KBM-7 (cell line): ENCODE data around the gene SASS6.

Source experiments
- DNase-seq: peaks from one replicate; pipeline ENCODE4 v3.0.0-alpha.2; 2015
- in situ Hi-C: fragments of 300-500 bp; cut with MboI; formaldehyde crosslinking; loops from 2 replicates; pipeline ENCODE4 v1.14.3; 2020; ENCODE audit warnings: low sequenced_read_pairs, low pct_unique_long_range_greater_than_20kb, mixed read lengths

SASS6 gene

DNA sequence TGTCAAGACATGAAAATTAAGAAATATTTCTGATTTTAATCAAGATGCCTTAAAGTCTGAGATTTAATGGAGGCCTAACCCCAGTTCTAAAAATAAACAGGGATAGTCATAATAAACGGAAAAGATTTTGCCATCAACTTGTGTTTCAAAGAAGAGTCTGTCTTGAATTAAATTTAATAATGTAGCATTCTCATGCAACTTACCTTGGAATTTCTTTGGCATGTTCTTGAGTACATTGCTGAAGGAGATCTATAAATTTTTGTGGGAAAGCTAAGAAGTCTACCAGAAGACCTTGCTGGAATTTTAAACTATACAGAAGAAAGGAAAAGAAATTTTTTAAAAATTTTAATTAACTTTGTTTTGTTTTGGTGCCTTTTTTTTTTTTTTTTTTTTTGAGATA is 10.6 kb downstream of the SASS6 start:
- in situ Hi-C loops: no loop called here
- DNase-seq: no peak

DNA sequence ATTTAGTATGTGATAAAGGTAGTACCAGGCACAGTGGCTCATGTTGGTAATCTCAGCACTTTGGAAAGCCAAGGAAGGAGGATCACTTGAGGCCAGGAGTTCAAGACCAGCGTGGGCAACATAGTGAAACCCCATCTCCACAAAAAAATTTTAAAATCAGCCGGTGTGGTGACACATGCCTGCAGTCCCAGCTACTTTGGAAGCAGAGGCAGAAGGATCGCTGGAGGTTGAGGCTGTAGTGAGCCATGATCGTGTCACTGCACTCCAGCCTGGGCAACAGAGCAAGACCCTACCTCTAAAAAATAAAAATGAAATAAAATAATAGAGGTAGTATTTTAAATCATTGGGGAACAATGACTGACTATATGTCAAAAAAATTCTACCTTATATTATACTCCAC is 17.2 kb downstream of the SASS6 start:
- in situ Hi-C loops: no loop called here
- DNase-seq: no peak

DNA sequence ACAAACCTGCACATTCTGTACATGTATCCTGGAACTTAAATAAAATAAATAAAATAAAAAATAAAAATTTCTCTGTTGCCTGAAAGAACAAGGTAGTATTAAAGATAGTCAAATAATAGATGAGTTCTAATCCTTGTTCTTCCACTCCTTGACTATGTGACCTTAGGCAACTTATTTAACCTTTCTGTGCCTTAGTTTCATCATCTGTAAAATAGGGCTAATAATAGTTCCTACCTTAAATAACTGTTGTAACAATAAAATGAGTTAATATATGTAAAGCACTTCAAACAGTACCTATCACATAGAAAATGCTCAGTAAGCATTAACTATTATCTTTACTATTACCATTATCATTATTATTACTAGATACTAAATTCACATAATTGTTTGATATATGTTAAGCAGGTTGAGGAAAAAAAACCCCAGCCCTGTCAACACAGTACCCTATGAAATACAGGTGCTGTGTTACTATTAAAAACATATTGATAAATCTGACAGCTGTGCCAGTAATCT is 23.1 kb downstream of the SASS6 start:
- in situ Hi-C loops: no loop called here
- no peak for DNase-seq

DNA sequence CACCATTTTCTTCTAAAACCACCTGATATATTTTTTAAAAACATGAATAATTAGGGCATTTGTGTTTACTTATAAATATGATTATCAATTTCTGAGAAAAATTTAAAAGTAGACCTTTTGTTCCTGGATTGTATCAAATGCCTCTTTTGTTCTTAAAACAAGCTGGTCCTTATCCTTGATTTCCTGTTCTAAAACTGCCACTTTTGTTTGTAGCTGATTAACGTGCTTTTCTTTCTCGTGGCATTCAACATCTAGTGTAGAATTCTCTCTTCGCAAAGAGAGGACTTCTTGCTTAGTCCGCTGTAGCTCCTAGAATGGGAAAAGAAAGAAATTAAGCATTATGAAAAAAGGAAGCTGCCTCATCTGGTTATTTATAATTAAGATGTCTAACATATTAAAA is 25.0 kb downstream of the SASS6 start:
- in situ Hi-C loops: no loop called here
- DNase-seq: no peak

DNA sequence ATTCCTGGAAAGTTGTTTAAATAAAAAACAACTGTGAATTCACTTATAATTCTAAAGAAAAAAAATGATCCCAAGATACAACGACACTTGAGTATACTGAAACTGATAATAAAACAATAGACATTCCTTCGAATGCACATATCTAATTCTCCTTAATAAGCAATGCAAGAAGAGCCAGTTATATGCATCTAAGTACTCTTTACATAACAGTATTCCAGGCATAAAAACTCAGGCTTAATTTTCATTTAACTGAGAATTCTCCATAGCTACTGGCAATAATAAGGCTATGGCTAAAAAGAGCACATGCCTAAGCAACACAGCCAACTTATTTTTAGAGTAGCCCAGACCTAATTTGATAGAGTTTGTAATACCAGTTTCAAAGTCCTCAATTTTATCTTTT is 31.2 kb downstream of the SASS6 start:
- in situ Hi-C loops: no loop called here

DNA sequence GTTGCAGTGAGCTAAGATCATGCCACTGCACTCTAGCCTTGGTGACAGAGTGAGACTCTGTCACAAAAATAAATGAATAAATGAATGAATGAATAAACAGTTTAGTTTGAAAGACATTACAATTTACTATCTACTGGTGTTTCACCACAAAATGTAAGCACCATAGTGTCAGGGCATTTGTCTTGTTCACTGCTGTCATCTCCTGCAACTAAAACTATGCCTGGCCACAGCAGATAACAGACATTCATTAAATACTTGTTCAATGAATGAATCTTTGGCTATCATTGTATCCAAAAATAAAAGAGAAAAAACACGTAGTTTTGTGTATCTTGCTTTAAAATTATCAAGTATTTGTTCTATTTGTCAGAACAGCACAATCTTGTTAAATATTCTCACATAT is 32.5 kb downstream of the SASS6 start:
- DNase-seq: no peak
- in situ Hi-C loops: no loop called here

More for the DNA sequence above, 31.2 kb downstream of the SASS6 start:
- DNase-seq: no peak

DNA sequence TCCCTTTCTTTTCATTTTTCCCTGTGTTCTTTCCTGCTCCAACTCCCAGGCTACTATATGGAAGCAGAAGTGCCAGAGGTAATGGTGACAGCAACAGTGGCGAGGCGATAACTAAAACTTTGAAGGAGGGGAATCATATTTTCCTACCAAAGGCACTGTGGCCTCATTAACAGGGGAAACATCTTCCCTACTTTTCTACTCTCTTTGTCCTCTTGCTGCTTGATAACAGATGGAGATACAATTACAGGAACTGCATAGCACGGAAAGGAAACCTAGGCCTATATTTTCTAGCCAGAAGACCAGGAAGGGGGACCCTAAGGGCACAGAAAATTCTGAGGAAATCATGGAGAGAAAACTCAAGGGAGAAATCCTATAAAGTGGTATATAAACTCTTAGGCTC is 42.3 kb downstream of the SASS6 start:
- in situ Hi-C loops: no loop called here
- no peak for DNase-seq

DNA sequence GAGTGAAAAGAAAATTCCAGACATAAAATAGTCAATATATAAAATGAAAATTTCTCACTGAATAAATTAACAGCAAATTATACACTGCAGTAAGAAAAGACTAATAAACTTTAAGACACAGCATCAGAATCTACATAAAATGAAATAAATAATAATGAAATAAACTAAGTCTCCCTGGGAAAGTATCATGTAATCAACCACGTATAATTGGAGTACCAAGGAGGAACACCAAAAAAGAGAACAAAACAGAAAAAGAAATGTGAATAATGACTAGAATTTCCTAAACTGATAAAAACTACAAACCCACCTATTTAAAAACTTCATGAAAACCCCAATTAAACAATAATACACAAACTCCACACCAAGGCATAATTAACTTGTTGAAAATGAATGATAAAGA is 43.6 kb downstream of the SASS6 start:
- in situ Hi-C loops: no loop called here
- no peak for DNase-seq

DNA sequence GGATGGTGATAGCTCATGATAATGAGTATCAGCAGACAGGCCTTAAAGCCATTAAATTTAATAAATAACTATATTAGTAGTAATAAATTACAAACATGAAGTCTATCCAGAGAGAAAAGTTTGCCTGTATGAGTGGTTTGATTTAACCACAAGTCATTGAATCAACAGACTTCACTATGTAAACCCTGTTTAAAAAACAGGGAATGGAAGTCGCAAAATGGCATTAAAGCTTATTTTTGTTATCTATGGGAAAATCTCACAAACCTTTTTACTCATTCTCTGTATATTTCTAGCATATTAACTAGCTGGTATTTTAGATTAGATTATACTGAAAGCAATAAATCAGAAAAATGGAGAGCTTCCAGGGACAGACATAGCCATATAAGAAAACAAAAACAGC is 45.3 kb downstream of the SASS6 start:
- in situ Hi-C loops: no loop called here
- DNase-seq: no peak

DNA sequence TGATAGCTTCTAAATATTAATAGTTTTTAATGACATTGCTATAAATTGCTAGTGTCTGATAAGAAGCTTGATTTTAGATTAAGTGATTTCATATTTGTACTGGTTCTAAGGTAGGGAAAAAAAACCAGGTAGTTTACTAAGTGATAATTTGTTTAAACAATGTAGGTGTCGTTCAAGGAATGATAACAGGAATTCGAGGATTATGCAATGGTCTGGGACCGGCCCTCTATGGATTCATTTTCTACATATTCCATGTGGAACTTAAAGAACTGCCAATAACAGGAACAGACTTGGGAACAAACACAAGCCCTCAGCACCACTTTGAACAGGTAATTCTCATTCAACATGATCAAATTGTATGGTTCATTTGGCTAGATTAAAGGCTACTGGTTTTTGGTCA is 52.4 kb downstream of the SASS6 start:
- no peak for DNase-seq
- in situ Hi-C loops: no loop called here

DNA sequence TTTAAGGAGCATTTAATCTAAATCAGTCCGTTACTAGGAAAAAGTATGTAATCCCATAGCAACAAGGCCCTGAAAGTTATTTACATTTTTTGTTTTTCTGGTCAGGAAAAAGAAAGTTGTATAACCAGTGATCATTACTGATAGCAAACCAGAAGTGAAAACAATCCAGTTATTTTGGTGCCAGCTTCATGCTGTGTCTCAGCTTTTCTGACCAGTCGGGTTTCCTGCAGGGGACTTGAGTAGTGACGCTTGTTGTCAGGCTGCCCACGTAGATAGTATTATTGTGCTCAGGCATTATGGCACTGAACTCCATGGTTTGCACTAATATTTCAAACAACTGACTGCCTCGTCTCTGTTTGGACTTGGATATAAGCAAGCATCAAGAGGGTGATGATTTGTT is 55.2 kb downstream of the SASS6 start:
- in situ Hi-C loops: no loop called here
- DNase-seq: no peak

DNA sequence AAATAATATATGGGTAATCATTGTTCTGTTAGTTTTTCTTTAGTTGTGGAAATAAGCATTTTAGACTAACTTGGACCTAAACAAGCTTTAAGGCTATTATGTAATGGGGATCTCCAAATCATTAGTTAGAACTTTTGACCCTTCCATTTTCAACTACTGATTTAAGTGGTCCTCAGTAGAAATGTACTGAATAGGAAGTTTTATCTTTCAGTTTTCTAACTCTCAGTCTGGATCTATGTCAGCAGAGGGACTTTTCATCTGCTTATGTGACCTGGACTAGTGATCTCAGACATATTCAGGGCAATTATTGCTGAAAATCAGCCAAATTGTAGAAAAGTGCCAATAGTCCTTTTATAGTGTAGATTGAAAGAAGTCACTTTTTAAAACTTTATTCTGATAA is 56.0 kb downstream of the SASS6 start:
- in situ Hi-C loops: no loop called here
- no peak for DNase-seq

DNA sequence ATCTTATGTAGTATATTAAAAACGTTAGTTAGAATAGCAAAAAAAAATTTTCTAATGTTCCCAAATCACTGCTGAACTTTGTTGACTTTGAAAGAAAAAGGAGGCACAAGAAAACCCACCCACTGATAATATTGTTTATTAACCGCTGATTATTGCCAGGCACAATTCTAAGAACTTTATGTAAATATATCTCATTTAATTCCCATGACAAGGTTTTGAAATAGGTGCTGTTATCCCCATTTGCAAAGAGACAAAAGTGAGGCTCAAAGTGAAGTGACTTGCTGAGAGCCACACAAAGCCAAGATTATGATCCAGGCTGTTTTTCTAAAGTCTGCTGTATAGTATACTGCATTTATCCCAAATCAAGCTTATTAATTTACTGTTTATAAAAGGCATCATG is 56.4 kb downstream of the SASS6 start:
- DNase-seq: no peak
- in situ Hi-C loops: no loop called here

DNA sequence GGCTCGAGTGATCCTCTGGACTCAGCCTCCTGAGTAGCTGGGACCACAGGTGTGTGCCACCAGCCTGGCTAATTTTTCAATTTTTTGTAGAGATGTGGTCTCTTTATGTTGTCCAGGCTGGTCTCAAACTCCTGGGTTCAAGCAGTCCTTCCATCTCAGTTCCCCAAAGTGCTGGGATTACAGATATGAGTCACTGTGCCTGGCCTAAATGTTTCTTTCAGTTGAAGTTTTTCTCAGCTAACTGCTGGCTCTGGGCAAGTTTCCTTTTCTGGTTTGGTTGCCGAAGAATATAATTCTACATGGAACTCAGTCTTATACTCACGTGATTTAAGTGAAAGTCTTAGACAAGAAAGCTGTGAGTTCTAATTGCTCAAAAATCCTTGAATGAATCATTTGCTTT is 57.0 kb downstream of the SASS6 start:
- in situ Hi-C loops: no loop called here
- no peak for DNase-seq

DNA sequence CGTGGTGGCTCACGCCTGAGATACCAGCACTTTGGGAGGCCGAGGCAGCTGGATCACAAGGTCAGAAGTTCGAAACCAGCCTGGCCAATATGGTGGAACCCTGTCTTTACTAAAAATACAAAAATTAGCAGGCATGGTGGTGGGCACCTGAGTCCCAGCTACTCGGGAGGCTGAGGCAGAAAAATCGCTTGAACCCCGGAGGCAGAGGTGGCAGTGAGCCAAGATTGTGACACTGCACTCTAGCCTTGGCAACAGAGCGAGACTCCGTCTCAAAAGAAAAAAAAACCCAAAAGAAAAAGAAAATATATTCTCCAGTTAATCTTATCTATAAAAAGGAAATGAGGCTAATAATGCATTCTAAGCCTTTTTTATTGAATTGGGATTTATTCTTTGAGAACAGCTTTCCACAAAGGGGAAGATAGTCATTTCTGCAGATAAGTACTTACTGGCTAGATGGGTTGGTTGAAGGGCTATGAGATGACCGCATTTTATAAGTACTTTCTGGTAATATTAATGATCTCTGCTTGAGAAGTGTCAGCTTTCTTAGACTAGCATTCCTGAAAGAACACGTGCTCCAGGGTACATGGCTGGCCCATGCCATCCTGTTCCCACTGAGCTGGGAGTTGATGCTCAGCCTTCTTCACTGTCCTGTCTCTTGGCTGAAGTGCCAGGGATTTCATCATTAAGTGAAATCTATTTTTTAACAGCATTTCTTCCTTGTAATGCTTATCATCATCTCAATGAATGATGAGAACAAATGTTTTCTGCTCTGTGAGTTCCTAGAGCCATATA is 57.9 kb downstream of the SASS6 start:
- in situ Hi-C loops: no loop called here
- DNase-seq: no peak

DNA sequence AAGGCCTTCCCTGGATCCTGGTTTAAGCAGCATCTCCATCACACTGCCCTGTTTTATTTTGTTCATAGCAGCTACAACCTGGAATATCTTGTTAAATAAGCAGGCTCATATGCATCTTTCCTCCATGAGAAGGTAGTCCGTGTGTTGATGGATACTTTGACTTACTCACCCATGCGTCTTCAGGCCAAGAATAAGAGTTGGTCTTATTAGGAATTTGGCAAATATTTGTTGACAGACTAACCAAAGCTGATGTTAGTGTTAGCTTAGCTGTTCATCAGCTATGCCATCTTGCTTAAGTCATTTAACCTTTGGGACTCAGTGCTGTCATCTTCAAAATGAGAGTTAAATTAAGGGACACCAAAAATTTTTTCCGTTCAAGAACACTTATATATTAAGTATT is 59.2 kb downstream of the SASS6 start:
- in situ Hi-C loops: no loop called here
- DNase-seq: no peak

DNA sequence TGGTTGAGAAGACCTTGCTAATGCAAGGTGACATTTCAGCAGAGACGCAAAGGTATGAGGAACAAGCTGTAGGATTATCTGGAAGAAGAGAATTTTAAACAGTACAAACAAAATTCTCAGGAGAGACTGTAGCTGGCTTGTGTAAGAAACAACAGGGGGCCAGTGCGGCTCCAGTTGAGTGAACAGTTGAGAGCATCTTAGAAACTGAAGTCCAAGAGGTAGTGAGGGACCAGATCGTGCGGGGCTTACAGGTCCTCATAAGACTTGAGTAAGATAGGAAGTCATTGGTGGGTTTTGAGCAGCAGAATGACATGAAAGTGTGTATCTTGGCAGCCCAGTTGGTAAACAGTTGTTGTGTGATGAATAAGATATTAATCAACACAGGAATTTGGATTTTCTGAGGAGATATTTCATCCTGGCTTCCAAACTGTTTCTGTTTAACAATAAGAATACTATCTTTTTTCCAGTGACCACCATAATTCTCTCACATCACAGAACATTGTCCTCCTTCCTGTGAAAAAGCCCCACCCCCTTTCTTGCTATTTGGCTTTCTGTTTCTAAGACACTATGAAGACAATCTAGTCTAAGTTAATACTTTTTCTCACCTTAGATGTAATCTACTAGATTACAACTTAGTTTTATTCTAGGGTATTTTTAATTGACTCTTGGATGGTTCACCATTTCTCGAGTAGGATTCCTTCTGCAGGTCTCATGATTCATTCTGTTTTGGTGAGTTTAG is 62.4 kb downstream of the SASS6 start:
- no peak for DNase-seq
- in situ Hi-C loops: no loop called here

DNA sequence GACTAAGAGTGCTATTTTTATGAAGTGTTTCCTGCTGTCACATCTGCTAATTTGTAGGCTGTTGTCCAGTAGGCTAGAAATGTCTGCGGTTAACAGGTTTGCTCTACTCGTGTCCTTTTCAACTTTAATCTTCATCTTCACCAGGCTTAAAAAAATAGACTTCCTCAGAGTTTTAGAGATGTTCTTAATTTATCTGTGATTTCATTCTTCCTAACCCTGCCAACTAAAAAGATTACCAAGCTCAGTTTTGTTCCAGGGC is 66.8 kb downstream of the SASS6 start:
- no peak for DNase-seq
- in situ Hi-C loops: no loop called here

DNA sequence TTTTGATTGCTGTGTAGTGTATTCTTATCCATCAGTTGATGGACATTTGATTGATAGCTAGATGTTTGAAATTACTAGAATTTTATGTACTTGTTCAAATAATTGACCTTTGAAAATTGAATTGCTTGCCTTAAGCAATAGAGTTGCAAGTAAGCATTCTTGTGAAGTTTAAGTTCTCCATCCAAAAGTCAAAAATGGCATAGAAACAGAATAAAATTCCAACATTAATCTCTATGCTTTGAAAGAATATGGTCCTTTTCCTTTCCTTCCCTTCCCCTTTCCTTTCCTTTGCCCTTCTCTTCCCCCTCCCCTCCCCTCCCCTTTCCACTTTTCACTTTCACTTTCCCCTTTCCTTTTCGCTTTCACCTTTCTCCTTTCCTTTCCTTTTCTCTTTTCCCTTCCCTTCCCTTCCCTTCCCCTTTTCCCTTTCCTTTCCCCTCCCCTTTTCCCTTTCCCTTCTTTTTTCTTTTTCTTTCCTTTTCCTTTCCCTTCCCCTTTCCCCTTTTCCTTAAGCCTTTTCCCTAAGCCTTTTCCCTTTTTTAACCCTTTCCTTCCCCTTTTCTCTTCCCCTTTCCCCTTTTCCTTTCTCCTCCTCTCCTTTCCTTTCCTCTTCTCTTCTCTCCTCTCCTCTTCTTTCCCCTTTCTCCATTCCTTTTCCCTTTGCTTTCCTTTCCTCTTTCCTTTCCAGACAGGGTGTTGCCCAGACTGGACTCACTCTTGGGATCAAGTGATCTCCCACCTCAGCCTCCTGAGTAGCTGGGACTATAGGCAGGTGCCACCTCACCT is 67.4 kb downstream of the SASS6 start:
- DNase-seq: no peak
- in situ Hi-C loops: no loop called here

DNA sequence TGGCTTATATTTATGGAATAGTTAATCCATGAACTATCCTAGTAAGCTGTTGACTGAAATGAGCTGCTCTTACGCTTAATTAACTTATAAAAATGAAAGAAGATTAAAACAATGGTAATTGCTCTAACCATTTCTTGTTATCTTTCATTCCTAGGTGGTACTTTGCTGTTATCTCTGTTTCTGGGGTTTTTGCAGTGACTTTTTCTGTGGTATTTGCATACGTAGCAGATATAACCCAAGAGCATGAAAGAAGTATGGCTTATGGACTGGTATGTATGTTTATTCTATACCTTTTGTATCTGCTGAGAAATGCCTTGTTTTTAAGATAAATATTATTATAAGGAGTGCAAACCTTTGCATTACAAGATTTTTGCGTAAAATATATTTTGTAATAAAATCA is 71.0 kb downstream of the SASS6 start:
- no peak for DNase-seq
- in situ Hi-C loops: no loop called here
